HG03521 (cell line): Measurements from ENCODE around the gene TRPT1.

Experiments used
- ATAC-seq: cut with Tn5 transposase; IDR thresholded peaks from one replicate; pipeline ENCODE4 v1.9.1; 2021; ENCODE audit warnings: mild to moderate bottlenecking, moderate library complexity; ENCODE audit not compliant: unreplicated experiment

The TRPT1 gene

GRCh38 chr11:64181506-64182411 lies 44.2 kb downstream of the TRPT1 start:
- ATAC-seq = no peak

- no peak for ATAC-seq
Measured at GRCh38 chr11:64180891-64181290, 45.1 kb downstream of the TRPT1 start.

GRCh38 chr11:64178951-64179639 lies 46.9 kb downstream of the TRPT1 start:
- ATAC-seq = no peak

- no peak for ATAC-seq
Measured at GRCh38 chr11:64178203-64178602, 47.8 kb downstream of the TRPT1 start.

- no peak for ATAC-seq
Measured at GRCh38 chr11:64176751-64177150, 49.2 kb downstream of the TRPT1 start.
